GM12878 (cell line): ENCODE measurements around the gene TSR3. TPM values are rescaled to one million over a fixed set of nuclear protein-coding genes. Genes with fewer than 3 reads are reported as not detected.

Experiments used
- ATAC-seq: fragments of 200-7000 bp; cut with Tn5 transposase; 3 replicates; pipeline ENCODE4 v1.9.1; 2020; ENCODE audit warnings: mild to moderate bottlenecking, moderate library complexity
- BruUV-seq: library from RNA; stranded (reverse); fragments of 400-500 nt; replicated peaks from 2 replicates; lab custom pipeline; 2021; lab: Mats Ljungman, UMichigan
- CTCF ChIA-PET: fragments of 300-600 bp; sonication (Branson Sonifier 250); formaldehyde crosslinking; extraction: SDS; loops from one replicate; lab custom pipeline; 2021; ENCODE audit warnings: inconsistent platforms; lab: Yijun Ruan, JAX
- POLR2A ChIA-PET: fragments of 350-600 bp; formaldehyde crosslinking; extraction: SDS; loops from one replicate; lab custom pipeline; 2021; ENCODE audit warnings: inconsistent platforms; lab: Charles Lee
- RAD21 ChIA-PET: fragments of 300-600 bp; sonication (Branson Sonifier 250); formaldehyde crosslinking; loops from one replicate; lab custom pipeline; 2023; ENCODE audit warnings: antibody characterized with exemption; ENCODE audit not compliant: unreplicated experiment; lab: Charles Lee
- SMC1A ChIA-PET: fragments of 300-600 bp; sonication (Branson Sonifier 250); formaldehyde crosslinking; loops from one replicate; lab custom pipeline; 2023; ENCODE audit not compliant: unreplicated experiment, uncharacterized antibody; lab: Charles Lee
- DNase-seq: peaks from one replicate; pipeline ENCODE4 v3.0.0-alpha.2; 2011; ENCODE audit warnings: low read depth, low spot score
- FAIRE-seq: peaks from 3 replicates; lab custom pipeline; 2011; peaks lifted over from hg19 to GRCh38; lab: Jason Lieb, UNC
- H2AFZ ChIP-seq: 2 replicates; pipeline ENCODE4 v1.6.0; 2011; ENCODE audit warnings: low read depth, low read length, control low read depth; ENCODE audit not compliant: control insufficient read depth
- H3K27ac ChIP-seq: 2 replicates; pipeline ENCODE4 v1.5.1; 2011; ENCODE audit warnings: control low read depth; ENCODE audit not compliant: control insufficient read depth, insufficient read depth
- H3K27me3 ChIP-seq, 2 experiments: replicated peaks in 1 of 2; 2 replicates each; pipeline versions ENCODE4 v1.6.0 to v1.6.1; 2011; ENCODE audit warnings: low read length in 1 of 2; ENCODE audit not compliant: control insufficient read depth in 2 of 2, insufficient read depth in 2 of 2
- H3K36me3 ChIP-seq, 2 experiments: 2 replicates each; pipeline ENCODE4 v1.5.1; 2011; ENCODE audit warnings: low read length in 1 of 2; ENCODE audit not compliant: control insufficient read depth in 2 of 2, insufficient read depth in 2 of 2
- H3K4me1 ChIP-seq: 2 replicates; pipeline ENCODE4 v1.6.1; 2011; ENCODE audit warnings: mild to moderate bottlenecking, low read length, moderate library complexity, mixed read lengths; ENCODE audit not compliant: control insufficient read depth, insufficient read depth
- H3K4me2 ChIP-seq: 2 replicates; pipeline ENCODE4 v1.6.0; 2011; ENCODE audit warnings: control low read depth; ENCODE audit not compliant: control insufficient read depth, insufficient read depth
- H3K4me3 ChIP-seq: fragments of 200-600 bp; sonication (generic); 2 replicates; pipeline ENCODE4 v1.5.1; 2016
- H3K79me2 ChIP-seq: 2 replicates; pipeline ENCODE4 v1.6.0; 2011; ENCODE audit warnings: low read length; ENCODE audit not compliant: control insufficient read depth, insufficient read depth
- H3K9ac ChIP-seq: 2 replicates; pipeline ENCODE4 v1.8.0; 2011; ENCODE audit warnings: low read length, control low read depth, mixed read lengths; ENCODE audit not compliant: control insufficient read depth, insufficient read depth
- H3K9me3 ChIP-seq: replicated peaks from 3 replicates; pipeline ENCODE4 v1.5.1; 2011; ENCODE audit warnings: mild to moderate bottlenecking, low read length; ENCODE audit not compliant: control insufficient read depth, insufficient read depth
- H4K20me1 ChIP-seq: 2 replicates; pipeline ENCODE4 v1.6.0; 2011; ENCODE audit not compliant: control insufficient read depth, insufficient read depth
- BCLAF1 ChIP-seq: fragments of 450-650 bp; IDR thresholded peaks from 2 replicates; pipeline ENCODE4 v1.6.1; 2017; ENCODE audit warnings: antibody characterized with exemption, mild to moderate bottlenecking, moderate library complexity
- CEBPZ ChIP-seq: fragments of 150-350 bp; IDR thresholded peaks from 2 replicates; pipeline ENCODE4 v1.6.1; 2016; ENCODE audit warnings: low read depth, low read length
- CREM ChIP-seq: IDR thresholded peaks from 2 replicates; pipeline ENCODE4 v1.6.1; 2014; ENCODE audit warnings: antibody characterized with exemption, low read depth
- IRF5 ChIP-seq: fragments of 450-650 bp; IDR thresholded peaks from 2 replicates; pipeline ENCODE4 v1.6.1; 2017; ENCODE audit warnings: borderline replicate concordance
- JUNB ChIP-seq: IDR thresholded peaks from 2 replicates; pipeline ENCODE4 v1.6.1; 2016; ENCODE audit warnings: antibody characterized with exemption, mild to moderate bottlenecking
- NR2F1 ChIP-seq: fragments of 450-650 bp; conservative IDR thresholded peaks from 2 replicates; pipeline ENCODE4 v1.6.1; 2017; ENCODE audit warnings: mild to moderate bottlenecking
- POLR2A ChIP-seq: IDR thresholded peaks from 2 replicates; pipeline ENCODE4 v1.6.1; 2011; ENCODE audit warnings: low read depth, mild to moderate bottlenecking, low read length
- POLR2AphosphoS2 ChIP-seq: IDR thresholded peaks from 2 replicates; pipeline ENCODE4 v1.6.1; 2011; ENCODE audit warnings: low read depth, mild to moderate bottlenecking, low read length, improper control_type of control experiment, moderate library complexity
- POLR2AphosphoS5 ChIP-seq: IDR thresholded peaks from 2 replicates; pipeline ENCODE4 v1.6.1; 2011; ENCODE audit warnings: mild to moderate bottlenecking, low read length, inconsistent platforms
- RFX5 ChIP-seq: IDR thresholded peaks from 2 replicates; pipeline ENCODE4 v1.6.1; 2011; ENCODE audit warnings: low read depth, low read length, improper control_type of control experiment
- SREBF2 ChIP-seq: IDR thresholded peaks from 2 replicates; pipeline ENCODE4 v1.6.1; 2012; ENCODE audit warnings: mild to moderate bottlenecking, low read length
- TARDBP ChIP-seq: IDR thresholded peaks from 2 replicates; pipeline ENCODE4 v1.6.1; 2016; ENCODE audit warnings: borderline replicate concordance
- ZBTB11 ChIP-seq: fragments of 450-650 bp; formaldehyde crosslinking; IDR thresholded peaks from 2 replicates; pipeline ENCODE4 v1.5.0; 2022; ENCODE audit warnings: mild to moderate bottlenecking, missing genetic modification characterization
- WGBS: methylation state at CpG from one replicate; pipeline ENCODE4 v1.1.6; 2016; ENCODE audit warnings: low lambda C conversion rate; ENCODE audit not compliant: insufficient replicate concordance, insufficient coverage; ENCODE audit errors: missing lambda C conversion rate; 5-methylcytosine and 5-hydroxymethylcytosine counted together
- in situ Hi-C: fragments of 300-500 bp; cut with MboI; formaldehyde crosslinking; loops from 9 replicates; pipeline ENCODE4 v1.14.3; 2018; ENCODE audit warnings: mixed read lengths
- intact Hi-C: fragments of 100-400 bp; cut with micrococcal nuclease; formaldehyde crosslinking; loops from one replicate; pipeline ENCODE4 v1.14.2; 2022; ENCODE audit not compliant: unreplicated experiment
- polyA plus RNA-seq, 11 experiments: library from polyadenylated mRNA; depleted of rRNA in 4 of 11; unstranded in 6 of 11; stranded (reverse) in 5 of 11; fragments of >200 nt; fragmentation: Nextera tagmentation in 4 of 11; fragmentation: Illumina TruSeq in 1 of 11; extraction: Ambion mirVana in 4 of 11; extraction: Trizol in 1 of 11; gene quantifications; 1 replicate in 1 of 11; 2 replicates in 10 of 11; pipeline versions ENCODE4 v1.2.1 to v1.2.3, GENCODE V29; 2011 to 2016; ENCODE audit warnings: inconsistent platforms in 2 of 11, missing spikeins in 2 of 11, low read depth in 1 of 11
- total RNA-seq, 4 experiments: library from RNA; depleted of rRNA in 3 of 4; stranded (reverse); fragments of >200 nt in 3 of 4; fragmentation: Illumina TruSeq in 1 of 4; extraction: Trizol in 1 of 4; gene quantifications; 2 replicates each; pipeline versions ENCODE4 v1.2.1 to v1.2.3, GENCODE V29; 2013 to 2021

Gene TSR3
- total and polyA plus RNA-seq, 10 of the 15 experiments (the other 5 are each of a cell fraction or from before 2014, with no cell fraction given), result 3.4 to 108 (median 46.9) TPM

GRCh38 chr16:1325673-1326371 is 25.9 kb downstream of the TSR3 start:
- no peak overlapping the region for H2AFZ ChIP-seq
- WGBS, result 18% methylated on average over 20 of the region's 20 CpGs
- in situ Hi-C loops, result no loop called here
- no peak overlapping the region for H3K9ac ChIP-seq
- intact Hi-C loops, result no loop called here
- ChIA-PET POLR2A (interaction anchor here (0.6 kb wide), 1 partner anchor 871 kb away, joined by 14 read pairs; no protein-coding TSS in a partner anchor), RAD21 (interaction anchor here (0.7 kb wide), 1 partner anchor 17 kb away, joined by 3 read pairs; no protein-coding TSS in a partner anchor), CTCF (no interaction called here), SMC1A (no interaction called here)
- peaks cover 0 to 15% of the 10 kb centered on the region in 2 experiments; a peak in 3 of 4 replicates for H3K36me3 ChIP-seq
- peaks cover 2% of the 10 kb centered on the region; the same call in 2 of the 3 replicates for H3K9me3 ChIP-seq
- no peaks in the 10 kb centered on the region for H3K79me2 ChIP-seq
- FAIRE-seq (no peak), DNase-seq (no peak), ATAC-seq (peak; percentile 33)
- H3K27me3 ChIP-seq, result no peaks in the 10 kb centered on the region
- no peak overlapping the region for H3K4me3 ChIP-seq
- no peak overlapping the region for H3K4me2 ChIP-seq
- no TSS peak for BruUV-seq
- no peaks in the 10 kb centered on the region for H4K20me1 ChIP-seq
- H3K4me1 ChIP-seq, result peaks cover 3% of the 10 kb centered on the region; the same call in 1 of the 2 replicates
- no peak overlapping the region for H3K27ac ChIP-seq
- TF ChIP-seq CEBPZ (no peak), SREBF2 (no peak), RFX5 (no peak), ZBTB11 (CRISPR knock-in tag) (no peak), IRF5 (no peak), JUNB (no peak), POLR2A (peak; percentile 69), BCLAF1 (no peak), TARDBP (no peak), CREM (no peak), POLR2AphosphoS2 (peak; percentile 82; the same call in 1 of the 2 replicates), NR2F1 (no peak), POLR2AphosphoS5 (0 out of 2 replicates have a peak, but pooled peaks have one; percentile 53)
